SK-N-SH treated with all-trans-retinoic acid at 6 μM for 48 hours (cell line): ENCODE measurements around the gene PLEKHN1.

ENCODE experiments used
- CREB5 ChIP-seq: fragments of 250-450 bp; sonication (Bioruptor Pico); IDR thresholded peaks from 2 replicates; pipeline ENCODE4 v1.5.1; 2020; ENCODE audit warnings: low read depth, mild to moderate bottlenecking, moderate library complexity
- CSDC2 ChIP-seq: fragments of 250-450 bp; sonication (Bioruptor Pico); IDR thresholded peaks from 2 replicates; pipeline ENCODE4 v1.5.0; 2020; ENCODE audit warnings: mild to moderate bottlenecking, moderate library complexity
- CSRNP3 ChIP-seq: fragments of 250-450 bp; sonication (Bioruptor Pico); IDR thresholded peaks from 2 replicates; pipeline ENCODE4 v1.5.1; 2021; ENCODE audit warnings: mild to moderate bottlenecking, moderate library complexity
- ESRRG ChIP-seq: fragments of 250-450 bp; sonication (Bioruptor Pico); IDR thresholded peaks from 2 replicates; pipeline ENCODE4 v1.6.1; 2021; ENCODE audit warnings: mild to moderate bottlenecking
- GLIS3 ChIP-seq: fragments of 250-450 bp; sonication (Bioruptor Pico); IDR thresholded peaks from 2 replicates; pipeline ENCODE4 v1.5.0; 2020; ENCODE audit warnings: mild to moderate bottlenecking, moderate library complexity
- PATZ1 ChIP-seq: fragments of 250-450 bp; sonication (Bioruptor Pico); IDR thresholded peaks from 2 replicates; pipeline ENCODE4 v1.8.0; 2020; ENCODE audit warnings: mild to moderate bottlenecking, moderate library complexity, borderline replicate concordance
- POU6F1 ChIP-seq: fragments of 250-450 bp; sonication (Bioruptor Pico); IDR thresholded peaks from 2 replicates; pipeline ENCODE4 v1.8.0; 2021; ENCODE audit warnings: low read depth, mild to moderate bottlenecking, moderate library complexity, borderline replicate concordance
- PPARA ChIP-seq: fragments of 250-450 bp; sonication (Bioruptor Pico); IDR thresholded peaks from 2 replicates; pipeline ENCODE4 v1.5.0; 2020; ENCODE audit warnings: mild to moderate bottlenecking, borderline replicate concordance
- TCF4 ChIP-seq: fragments of 250-450 bp; sonication (Bioruptor Pico); IDR thresholded peaks from 2 replicates; pipeline ENCODE4 v1.8.0; 2021; ENCODE audit warnings: mild to moderate bottlenecking, moderate library complexity, borderline replicate concordance
- TOX ChIP-seq: fragments of 250-450 bp; sonication (Bioruptor Pico); IDR thresholded peaks from 2 replicates; pipeline ENCODE4 v1.8.0; 2021; ENCODE audit warnings: mild to moderate bottlenecking, moderate library complexity, borderline replicate concordance
- ZFP30 ChIP-seq: fragments of 450-650 bp; formaldehyde crosslinking; IDR thresholded peaks from 2 replicates; pipeline ENCODE4 v1.5.0; 2022; ENCODE audit warnings: mild to moderate bottlenecking, moderate library complexity
- ZNF565 ChIP-seq: fragments of 450-650 bp; formaldehyde crosslinking; conservative IDR thresholded peaks from 2 replicates; pipeline ENCODE4 v1.5.0; 2020; ENCODE audit warnings: low read depth, mild to moderate bottlenecking, moderate library complexity
- ZNF8 ChIP-seq: fragments of 450-650 bp; formaldehyde crosslinking; IDR thresholded peaks from 2 replicates; pipeline ENCODE4 v1.5.0; 2020; ENCODE audit warnings: mild to moderate bottlenecking, moderate library complexity

- TF ChIP-seq GLIS3 (CRISPR knock-in tag) (no peak), PATZ1 (CRISPR knock-in tag) (no peak), CREB5 (CRISPR knock-in tag) (no peak), PPARA (CRISPR knock-in tag) (no peak), TCF4 (no peak), ZNF8 (no peak), CSDC2 (CRISPR knock-in tag) (no peak), POU6F1 (CRISPR knock-in tag) (no peak), CSRNP3 (CRISPR knock-in tag) (no peak), ZFP30 (CRISPR knock-in tag) (no peak), TOX (CRISPR knock-in tag) (no peak), ZNF565 (no peak), ESRRG (CRISPR knock-in tag) (no peak)
Measured at GRCh38 chr1:917076-917459, 49.2 kb upstream of the PLEKHN1 start.
